Brain microvascular endothelial cell (primary cell): ENCODE measurements around the gene DTX1.

ENCODE experiments used
- DNase-seq: peaks from one replicate; pipeline ENCODE4 v3.0.0-alpha.2; 2020
- H3K27ac ChIP-seq: fragments of 250-450 bp; sonication (Bioruptor Pico); 2 replicates; pipeline ENCODE4 v1.5.1; 2020; ENCODE audit warnings: mild to moderate bottlenecking, moderate library complexity
- H3K27me3 ChIP-seq: fragments of 250-450 bp; sonication (Bioruptor Pico); replicated peaks from 2 replicates; pipeline ENCODE4 v1.5.1; 2020; ENCODE audit warnings: mild to moderate bottlenecking
- H3K36me3 ChIP-seq: fragments of 250-450 bp; sonication (Bioruptor Pico); replicated peaks from 2 replicates; pipeline ENCODE4 v1.5.1; 2020; ENCODE audit warnings: mild to moderate bottlenecking
- H3K4me3 ChIP-seq: 2 replicates; pipeline ENCODE4 v1.5.1; 2011; ENCODE audit warnings: low read depth, mild to moderate bottlenecking, control low read depth, low read length, moderate library complexity
- in situ Hi-C: cut with HindIII; loops from 2 replicates; pipeline ENCODE4 v1.10.0; 2017; ENCODE audit warnings: low sequenced_read_pairs, low pct_ligation_motif_present
- TF ChIP-seq, protein P1 (sequence below): IDR thresholded peaks from 2 replicates; pipeline ENCODE4 v1.5.1; 2011; ENCODE audit warnings: low read depth, mild to moderate bottlenecking, moderate library complexity, low read length, control low read depth, inconsistent platforms; ENCODE audit errors: missing control alignments

The DTX1 gene

DNA sequence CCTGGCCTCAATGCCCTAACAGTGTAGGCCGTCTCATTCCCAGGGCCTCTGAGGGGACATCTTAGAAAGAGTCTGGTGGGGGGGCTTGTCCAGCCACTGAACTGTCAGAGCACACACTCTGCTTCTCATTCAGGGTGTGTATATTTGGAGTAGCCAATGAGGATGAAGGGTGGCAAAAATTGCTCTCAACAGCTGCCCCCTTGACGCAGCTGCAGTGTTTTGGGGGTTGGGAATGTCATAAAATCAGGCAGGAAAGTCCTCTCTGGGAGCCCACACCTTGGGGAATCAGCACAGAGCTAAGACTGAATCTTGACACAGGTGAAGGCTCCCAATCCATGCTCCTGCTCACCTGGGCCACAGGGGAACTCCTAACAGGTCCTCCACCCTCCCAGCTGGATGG is 77.5 kb downstream of the DTX1 start:
- no peak overlapping the region for H3K27ac ChIP-seq
- in situ Hi-C loops = no loop called here
- H3K36me3 ChIP-seq = no peaks in the 10 kb centered on the region
- TF ChIP-seq, protein P1, sequence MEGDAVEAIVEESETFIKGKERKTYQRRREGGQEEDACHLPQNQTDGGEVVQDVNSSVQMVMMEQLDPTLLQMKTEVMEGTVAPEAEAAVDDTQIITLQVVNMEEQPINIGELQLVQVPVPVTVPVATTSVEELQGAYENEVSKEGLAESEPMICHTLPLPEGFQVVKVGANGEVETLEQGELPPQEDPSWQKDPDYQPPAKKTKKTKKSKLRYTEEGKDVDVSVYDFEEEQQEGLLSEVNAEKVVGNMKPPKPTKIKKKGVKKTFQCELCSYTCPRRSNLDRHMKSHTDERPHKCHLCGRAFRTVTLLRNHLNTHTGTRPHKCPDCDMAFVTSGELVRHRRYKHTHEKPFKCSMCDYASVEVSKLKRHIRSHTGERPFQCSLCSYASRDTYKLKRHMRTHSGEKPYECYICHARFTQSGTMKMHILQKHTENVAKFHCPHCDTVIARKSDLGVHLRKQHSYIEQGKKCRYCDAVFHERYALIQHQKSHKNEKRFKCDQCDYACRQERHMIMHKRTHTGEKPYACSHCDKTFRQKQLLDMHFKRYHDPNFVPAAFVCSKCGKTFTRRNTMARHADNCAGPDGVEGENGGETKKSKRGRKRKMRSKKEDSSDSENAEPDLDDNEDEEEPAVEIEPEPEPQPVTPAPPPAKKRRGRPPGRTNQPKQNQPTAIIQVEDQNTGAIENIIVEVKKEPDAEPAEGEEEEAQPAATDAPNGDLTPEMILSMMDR = no peak
- H3K4me3 ChIP-seq = no peak overlapping the region
- H3K27me3 ChIP-seq = peaks cover 2% of the 10 kb centered on the region
- DNase-seq = no peak

DNA sequence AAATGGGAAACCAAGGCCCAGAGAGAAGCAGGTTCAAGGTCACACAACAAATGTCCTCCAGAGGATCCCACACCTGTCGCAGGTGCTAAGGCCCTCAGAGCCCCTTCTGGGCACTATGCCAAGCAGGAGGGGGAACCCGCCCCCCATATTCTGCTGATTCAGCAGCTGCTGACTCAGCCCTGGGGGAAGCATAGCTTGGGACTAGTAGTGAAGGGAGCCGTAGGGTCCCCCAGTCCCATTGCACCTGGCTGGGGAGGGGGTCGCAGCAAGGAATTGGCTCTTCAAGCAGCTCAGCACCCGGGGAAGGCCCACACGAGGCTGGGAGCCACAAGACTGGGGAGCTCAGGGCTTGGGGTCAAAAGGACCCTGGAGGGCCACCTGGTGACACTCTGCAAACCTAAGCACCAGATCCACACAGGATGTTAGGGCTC is 78.0 kb downstream of the DTX1 start:
- H3K27me3 ChIP-seq = peaks cover 2% of the 10 kb centered on the region
- no peak overlapping the region for H3K4me3 ChIP-seq
- no peak overlapping the region for H3K27ac ChIP-seq
- TF ChIP-seq, protein P1 = no peak
- DNase-seq = no peak
- H3K36me3 ChIP-seq = no peaks in the 10 kb centered on the region
- in situ Hi-C loops = no loop called here

- Histone ChIP-seq H3K36me3 (no peaks in the 10 kb centered on the region), H3K27ac (no peak within 1 kb of the TSS), H3K27me3 (peaks cover 2% of the 10 kb centered on the region), H3K4me3 (no peak within 1 kb of the TSS)
- in situ Hi-C loops = no loop called here
- TF ChIP-seq, protein P1 = peak; percentile 29
- no peak for DNase-seq
These were observed 78.9 kb downstream of the DTX1 start, which contains the start of gene RASAL1 for GRCh38 chr12:113135178-113136127. TSS of gene RASAL1 (minus strand) at chr12:113135761. CDS start at chr12:113135462, 299 bp downstream.

DNA sequence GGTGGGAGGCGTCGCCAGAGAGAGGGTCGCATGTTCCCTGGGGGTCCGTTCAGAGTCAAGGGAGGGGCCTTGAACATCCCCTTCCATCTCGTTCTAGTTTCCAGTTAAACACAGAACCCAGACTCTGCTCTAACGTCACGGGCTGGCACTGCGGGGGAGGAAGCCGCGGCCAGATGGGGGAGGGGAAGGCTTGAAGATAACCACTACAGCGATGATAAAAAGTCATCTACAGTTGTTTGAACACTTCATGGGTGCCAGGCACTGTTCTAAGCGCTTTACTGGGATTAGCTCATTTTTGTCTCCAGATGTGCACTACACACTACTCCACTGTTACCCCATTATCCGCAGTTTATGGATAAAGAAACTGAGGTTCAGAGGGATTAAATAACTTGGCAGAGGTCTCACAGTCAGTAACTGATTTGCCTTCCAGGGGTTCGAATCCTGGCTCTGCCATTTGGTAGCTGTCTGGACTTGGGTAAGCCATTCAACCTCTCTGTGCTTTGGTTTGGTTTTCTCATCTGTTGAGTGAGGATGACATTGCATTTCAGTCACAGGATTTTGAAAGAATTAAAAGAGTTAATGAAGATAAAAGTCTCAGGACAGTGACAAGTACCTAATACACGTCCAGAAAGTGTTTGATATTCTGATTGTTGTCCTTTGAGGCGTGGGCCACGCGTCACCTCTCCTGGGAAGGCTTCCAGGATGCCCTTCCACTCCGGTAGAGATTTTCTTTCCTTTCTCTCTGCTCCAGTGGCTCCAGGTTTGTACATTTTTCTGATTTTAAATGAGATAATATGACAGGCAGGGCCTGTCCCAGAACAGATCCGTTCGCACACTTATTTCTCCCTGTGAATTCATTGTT is 79.8 kb downstream of the DTX1 start:
- Histone ChIP-seq H3K4me3 (no peak overlapping the region), H3K27me3 (peaks cover 2% of the 10 kb centered on the region), H3K36me3 (no peaks in the 10 kb centered on the region), H3K27ac (no peak overlapping the region)
- TF ChIP-seq, protein P1 = no peak
- in situ Hi-C loops = no loop called here
- no peak for DNase-seq

DNA sequence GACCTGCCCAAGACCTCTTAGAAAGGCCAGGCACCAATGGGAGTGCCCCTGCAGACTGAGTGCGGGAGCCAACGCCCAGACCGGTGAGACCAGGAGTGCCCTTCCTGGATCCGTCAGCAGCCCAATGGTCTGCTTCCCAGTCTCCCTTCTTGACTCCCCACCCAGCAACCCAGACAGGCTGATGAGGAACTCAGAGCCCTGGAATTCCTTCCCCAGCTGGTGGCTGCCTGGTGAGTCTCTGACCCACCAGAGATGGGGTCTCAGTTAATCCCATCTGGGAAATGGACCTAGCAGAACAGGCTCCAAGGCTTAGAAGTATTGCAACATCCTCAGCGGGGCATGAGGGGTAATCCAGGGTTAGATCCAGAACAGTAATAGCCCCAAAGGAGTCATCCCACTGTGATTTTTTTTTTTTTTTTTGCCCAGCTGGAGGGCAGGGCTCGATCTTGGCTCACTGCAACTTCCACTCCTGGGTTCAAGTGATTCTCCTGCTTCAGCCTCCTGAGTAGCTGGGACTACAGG is 80.5 kb downstream of the DTX1 start:
- H3K36me3 ChIP-seq = no peaks in the 10 kb centered on the region
- in situ Hi-C loops = no loop called here
- no peak overlapping the region for H3K27ac ChIP-seq
- no peak overlapping the region for H3K4me3 ChIP-seq
- H3K27me3 ChIP-seq = peaks cover 2% of the 10 kb centered on the region
- TF ChIP-seq, protein P1 = no peak
- no peak for DNase-seq
